Sigmoid colon (tissue), 4 donors: ENCODE results near the gene TMEM253.

ENCODE experiments used
- EP300 ChIP-seq, 4 donors: sonication (generic); formaldehyde crosslinking; IDR thresholded peaks; one replicate each; pipeline ENCODE4 v1.6.1; 2017; ENCODE audit warnings: antibody characterized with exemption in 4 of 4
- POLR2AphosphoS5 ChIP-seq, 4 donors: sonication (generic); formaldehyde crosslinking; IDR thresholded peaks; one replicate each; pipeline ENCODE4 v1.6.1; 2017; ENCODE audit warnings: antibody characterized with exemption in 4 of 4
- TF ChIP-seq, protein P1 (sequence below), 4 experiments: fragments of 450-650 bp in 3 of 4; fragments of 200-600 bp in 1 of 4; IDR thresholded peaks; one replicate each; pipeline ENCODE4 v1.5.1; 2016 to 2019; ENCODE audit warnings: antibody characterized with exemption in 4 of 4, mild to moderate bottlenecking in 3 of 4, moderate library complexity in 2 of 4

DNA sequence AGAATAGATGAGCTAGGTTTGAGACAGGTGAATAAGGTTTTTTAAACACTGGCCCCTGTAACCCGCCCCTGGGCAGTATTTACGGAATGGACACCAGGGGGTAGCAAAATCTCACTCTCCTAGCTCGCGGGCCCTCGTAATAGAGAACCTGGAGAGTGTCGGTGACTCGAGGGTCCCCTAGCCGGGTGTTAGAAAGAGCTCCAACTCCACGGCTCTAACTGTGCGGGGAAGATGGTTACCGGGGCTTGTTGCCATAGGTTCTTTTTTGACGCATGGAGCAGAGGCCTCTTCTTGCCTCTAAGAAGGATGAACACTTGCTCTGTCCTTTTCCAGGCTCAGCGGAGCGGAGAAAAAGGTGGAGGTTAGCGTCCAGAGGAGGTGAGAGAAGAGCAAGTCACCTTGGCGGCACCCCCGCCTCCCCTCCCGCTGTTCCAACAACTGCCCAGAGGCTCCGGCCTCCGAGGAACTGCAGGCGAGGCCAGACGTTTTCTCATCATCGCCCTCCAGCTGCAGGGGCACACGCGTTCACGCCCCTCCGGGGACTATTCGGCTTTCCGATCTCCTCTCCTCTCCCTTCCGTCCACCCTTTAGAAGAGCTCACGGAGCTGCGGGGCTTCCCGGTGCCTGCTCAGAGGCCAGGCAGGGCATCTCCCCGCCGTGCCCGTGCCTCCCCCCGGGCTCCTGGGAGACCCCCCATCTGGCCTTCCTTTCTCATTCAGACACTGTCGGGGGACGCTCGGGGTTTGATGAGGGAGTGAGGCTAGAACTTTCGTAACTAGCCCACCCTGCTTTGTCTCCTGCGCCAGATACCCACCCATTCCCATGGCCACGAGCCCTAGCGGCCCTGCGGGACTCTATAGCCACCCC is 32.1 kb upstream of the TMEM253 start:
- TF ChIP-seq, protein P1, sequence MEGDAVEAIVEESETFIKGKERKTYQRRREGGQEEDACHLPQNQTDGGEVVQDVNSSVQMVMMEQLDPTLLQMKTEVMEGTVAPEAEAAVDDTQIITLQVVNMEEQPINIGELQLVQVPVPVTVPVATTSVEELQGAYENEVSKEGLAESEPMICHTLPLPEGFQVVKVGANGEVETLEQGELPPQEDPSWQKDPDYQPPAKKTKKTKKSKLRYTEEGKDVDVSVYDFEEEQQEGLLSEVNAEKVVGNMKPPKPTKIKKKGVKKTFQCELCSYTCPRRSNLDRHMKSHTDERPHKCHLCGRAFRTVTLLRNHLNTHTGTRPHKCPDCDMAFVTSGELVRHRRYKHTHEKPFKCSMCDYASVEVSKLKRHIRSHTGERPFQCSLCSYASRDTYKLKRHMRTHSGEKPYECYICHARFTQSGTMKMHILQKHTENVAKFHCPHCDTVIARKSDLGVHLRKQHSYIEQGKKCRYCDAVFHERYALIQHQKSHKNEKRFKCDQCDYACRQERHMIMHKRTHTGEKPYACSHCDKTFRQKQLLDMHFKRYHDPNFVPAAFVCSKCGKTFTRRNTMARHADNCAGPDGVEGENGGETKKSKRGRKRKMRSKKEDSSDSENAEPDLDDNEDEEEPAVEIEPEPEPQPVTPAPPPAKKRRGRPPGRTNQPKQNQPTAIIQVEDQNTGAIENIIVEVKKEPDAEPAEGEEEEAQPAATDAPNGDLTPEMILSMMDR (IDR thresholded peaks at IDR 0.05) = peak; percentile 54 to 72 (median 62)
- no peak for TF ChIP-seq EP300 (IDR thresholded peaks at IDR 0.05)
- TF ChIP-seq POLR2AphosphoS5 (IDR thresholded peaks at IDR 0.05) = no peak
